Peyer's patch (tissue), 4 donors: ENCODE measurements around the gene NAT16.

ENCODE experiments used
- CTCF ChIP-seq, 6 experiments: fragments of 450-650 bp in 4 of 6; fragments of 200-600 bp in 2 of 6; sonication (generic) in 1 of 6; IDR thresholded peaks; one replicate each; pipeline ENCODE4 v1.5.1; 2017 to 2019; ENCODE audit warnings: antibody characterized with exemption in 6 of 6, mild to moderate bottlenecking in 3 of 6, moderate library complexity in 1 of 6
- POLR2A ChIP-seq, 2 donors: fragments of 450-650 bp; IDR thresholded peaks; one replicate each; pipeline ENCODE4 v1.5.1; 2017; ENCODE audit warnings: antibody characterized with exemption in 2 of 2, mild to moderate bottlenecking in 2 of 2, moderate library complexity in 2 of 2

- TF ChIP-seq CTCF (IDR thresholded peaks at IDR 0.05): no peak
- TF ChIP-seq POLR2A (IDR thresholded peaks at IDR 0.05): no peak
Measured at GRCh38 chr7:101175664-101176063, 4.4 kb downstream of the NAT16 start.
